Measurements from ENCODE around the gene TGFBI. TPM values are rescaled to one million over a fixed set of nuclear protein-coding genes. Genes with fewer than 3 reads are reported as not detected.

Gene TGFBI
- total RNA-seq, 1 experiment from 2014 or later, result 142 TPM

DNA sequence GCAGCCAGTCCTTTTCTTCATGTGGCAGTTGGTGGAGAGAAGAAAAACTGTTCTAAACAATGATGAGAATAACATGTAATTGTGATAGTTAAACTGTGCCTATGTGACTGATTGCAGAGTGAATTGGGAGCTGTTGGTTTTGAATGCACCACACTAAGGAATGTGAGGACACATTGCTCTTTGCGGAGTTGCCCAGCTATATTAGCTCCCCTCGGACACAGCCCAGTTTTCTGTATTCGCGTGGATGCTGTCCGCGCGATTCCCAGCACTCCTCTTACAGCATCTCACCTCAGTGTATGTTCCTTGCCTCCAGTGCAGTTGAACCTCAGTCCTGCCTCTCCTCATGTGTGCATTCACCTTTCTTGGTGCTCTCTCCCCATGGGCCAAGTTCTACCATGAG lies 32.2 kb downstream of the TGFBI start:
- no peak overlapping the region for H3K4me3 ChIP-seq (ENCODE audit: low read depth, low read length)
- POLR2A ChIA-PET, result no interaction called here
- DNase-seq, result no peak
- no peaks in the 10 kb centered on the region for H3K27me3 ChIP-seq (replicated peaks; ENCODE audit: control insufficient read depth, insufficient read depth, low read length)
- Mint-ChIP-seq H3K9me3 (ENCODE audit: unreplicated experiment) (no peaks in the 10 kb centered on the region), H3K4me1 (ENCODE audit: low read depth, unreplicated experiment) (peaks cover 51% of the 10 kb centered on the region), H3K36me3 (ENCODE audit: insufficient read depth, unreplicated experiment) (peaks cover 25% of the 10 kb centered on the region), H3K27me3 (ENCODE audit: insufficient read depth, unreplicated experiment) (no peaks in the 10 kb centered on the region), H3K4me3 (ENCODE audit: unreplicated experiment) (no peak overlapping the region), H3K27ac (ENCODE audit: unreplicated experiment) (no peak overlapping the region)
- no peaks in the 10 kb centered on the region for H3K36me3 ChIP-seq (ENCODE audit: control insufficient read depth, insufficient read depth, low read length)
- no peak for TF ChIP-seq CTCF (IDR thresholded peaks at IDR 0.05; ENCODE audit: insufficient read depth in 1 of 2, low read depth in 1 of 2, low read length in 1 of 2, severe bottlenecking in 1 of 2, unreplicated experiment in 1 of 2)
- H3K9me3 ChIP-seq, result no peaks in the 10 kb centered on the region
- CTCF ChIA-PET, result no interaction called here
- intact Hi-C loops (cut with micrococcal nuclease; ENCODE audit: unreplicated experiment), result no loop called here
- no TSS peak for BruUV-seq (replicated peaks)
- H3K4me1 ChIP-seq, result peaks cover 32% of the 10 kb centered on the region

GRCh38 chr5:136061630-136062365 lies 33.0 kb downstream of the TGFBI start:
- no TSS peak for BruUV-seq (replicated peaks)

More at GRCh38 chr5:136061630-136062365, 33.0 kb downstream of the TGFBI start:
- no peaks in the 10 kb centered on the region for H3K27me3 ChIP-seq (replicated peaks; ENCODE audit: control insufficient read depth, insufficient read depth, low read length)
- no peak overlapping the region for H3K27ac Mint-ChIP-seq (ENCODE audit: unreplicated experiment)
- no peak for TF ChIP-seq CTCF (IDR thresholded peaks at IDR 0.05; ENCODE audit: insufficient read depth in 1 of 2, low read depth in 1 of 2, low read length in 1 of 2, severe bottlenecking in 1 of 2, unreplicated experiment in 1 of 2)
- ChIA-PET POLR2A (no interaction called here), CTCF (interaction anchor here (0.9 to 1.0 kb wide), 2 partner anchors 33 to 53 kb away, joined by 3 read pairs; partner anchors contain the start of gene TGFBI)
- H3K9me3 Mint-ChIP-seq (ENCODE audit: unreplicated experiment), result no peaks in the 10 kb centered on the region
- H3K9me3 ChIP-seq, result no peaks in the 10 kb centered on the region
- H3K36me3 Mint-ChIP-seq (ENCODE audit: insufficient read depth, unreplicated experiment), result peaks cover 19% of the 10 kb centered on the region
- no peak overlapping the region for H3K4me3 ChIP-seq (ENCODE audit: low read depth, low read length)
- no peak for DNase-seq
- H3K4me1 ChIP-seq, result peaks cover 30% of the 10 kb centered on the region
- H3K4me1 Mint-ChIP-seq (ENCODE audit: low read depth, unreplicated experiment), result peaks cover 44% of the 10 kb centered on the region
- H3K4me3 Mint-ChIP-seq (ENCODE audit: unreplicated experiment), result no peak overlapping the region
- H3K36me3 ChIP-seq (ENCODE audit: control insufficient read depth, insufficient read depth, low read length), result no peaks in the 10 kb centered on the region
- H3K27me3 Mint-ChIP-seq (ENCODE audit: insufficient read depth, unreplicated experiment), result no peaks in the 10 kb centered on the region
- intact Hi-C loops (cut with micrococcal nuclease; ENCODE audit: unreplicated experiment), result loop anchor here (1.0 kb wide), 2 partner anchors 116 to 174 kb away; no protein-coding TSS in a partner anchor
